Inflammatory macrophage (primary cell): Measurements from ENCODE around the gene CMTM3.
A peak's percentile ranks its signal among the peaks of the same experiment; 100 is the strongest.

ENCODE experiments used
- DNase-seq, 2 donors: peaks; one replicate each; pipeline ENCODE4 v3.0.0-alpha.2; 2020 to 2022

Gene CMTM3

GRCh38 chr16:66662445-66663194 lies 58.1 kb downstream of the CMTM3 start:
- peak; percentile 7 to 26 for DNase-seq
